Effector memory CD8-positive, alpha-beta T cell (primary cell): ENCODE measurements around the gene TMED6.

ENCODE experiments used
- ATAC-seq: fragments of 150-1000 bp; cut with Tn5 transposase; replicated peaks from 2 replicates; pipeline ENCODE4 v1.10.0; 2021; ENCODE audit warnings: mild to moderate bottlenecking, moderate library complexity
- DNase-seq, 3 experiments: peaks; one replicate each; pipeline ENCODE4 v3.0.0; 2021
- H3K27ac Mint-ChIP-seq, 2 donors: one replicate each; pipeline ENCODE4 v1.8.0; 2022; ENCODE audit warnings: mild to moderate bottlenecking in 2 of 2, mixed read lengths in 2 of 2, moderate library complexity in 2 of 2
- H3K27me3 Mint-ChIP-seq, 2 donors: one replicate each; pipeline ENCODE4 v1.8.0; 2022; ENCODE audit warnings: mixed read lengths in 2 of 2
- H3K36me3 Mint-ChIP-seq: one replicate; pipeline ENCODE4 v1.8.0; 2022; ENCODE audit warnings: mild to moderate bottlenecking, moderate library complexity, mixed read lengths; ENCODE audit not compliant: insufficient read depth
- H3K4me1 Mint-ChIP-seq, 2 donors: one replicate each; pipeline ENCODE4 v1.8.0; 2022; ENCODE audit warnings: low read depth in 2 of 2, mixed read lengths in 2 of 2
- H3K4me3 Mint-ChIP-seq, 2 donors: one replicate each; pipeline ENCODE4 v1.8.0; 2022; ENCODE audit warnings: mild to moderate bottlenecking in 2 of 2, mixed read lengths in 2 of 2, moderate library complexity in 2 of 2
- H3K9me3 Mint-ChIP-seq, 2 donors: one replicate each; pipeline ENCODE4 v1.8.0; 2022; ENCODE audit warnings: mixed read lengths in 2 of 2
- total RNA-seq, 9 experiments: gene quantifications; one replicate each; lab custom pipeline; 2026; lab: John Stamatoyannopoulos, UW

Gene TMED6
- 0 to 1.8 (median 0.24) reads per million in 9 experiments for total RNA-seq

DNA sequence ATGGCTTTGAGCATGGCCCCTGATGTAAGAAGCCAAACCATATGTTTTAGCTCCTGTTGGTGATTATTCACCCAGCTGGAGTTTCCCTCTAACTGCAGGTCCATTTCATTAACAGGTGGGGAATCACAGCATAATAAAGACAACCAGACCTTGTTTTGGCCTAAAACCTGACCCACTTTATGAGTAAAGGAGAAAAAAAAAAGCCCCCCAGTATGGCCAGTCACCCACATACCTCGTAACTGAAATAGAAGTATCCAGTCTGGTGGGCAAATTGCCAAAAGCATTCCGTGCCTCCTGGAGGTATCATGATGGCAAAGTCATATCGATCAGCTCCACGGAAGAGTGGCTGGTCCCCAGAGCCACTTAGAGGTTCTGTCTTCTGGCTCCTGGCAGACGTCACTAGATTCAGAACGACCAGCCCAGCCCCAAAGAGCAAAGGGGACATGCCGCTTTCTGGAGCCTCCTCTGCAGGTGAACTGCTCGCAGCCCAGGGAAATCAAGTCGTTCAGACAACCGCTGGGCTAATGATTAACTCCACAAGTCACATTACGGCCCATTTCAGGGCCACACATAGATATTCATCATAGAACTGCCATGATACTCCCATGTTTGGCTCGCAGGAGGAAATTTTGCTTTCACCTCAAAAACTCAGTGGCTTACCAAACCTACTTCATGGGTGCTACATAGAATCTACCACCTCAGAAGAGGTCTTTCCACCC lies at the start of gene TMED6:
TSS of gene TMED6 (minus strand) at position 478 of the 719 bp plus-strand sequence. CDS start at position 445, 33 bp downstream.
- no peak for DNase-seq
- Mint-ChIP-seq H3K4me1 (peaks cover 3 to 11% of the 10 kb centered on the region in 2 donors), H3K4me3 (no peak within 1 kb of the TSS), H3K36me3 (peaks cover 20% of the 10 kb centered on the region), H3K27me3 (no peaks in the 10 kb centered on the region), H3K27ac (peak within 1 kb of the TSS in 1 of 2 donors; percentile 73), H3K9me3 (no peaks in the 10 kb centered on the region)
- no peak for ATAC-seq

DNA sequence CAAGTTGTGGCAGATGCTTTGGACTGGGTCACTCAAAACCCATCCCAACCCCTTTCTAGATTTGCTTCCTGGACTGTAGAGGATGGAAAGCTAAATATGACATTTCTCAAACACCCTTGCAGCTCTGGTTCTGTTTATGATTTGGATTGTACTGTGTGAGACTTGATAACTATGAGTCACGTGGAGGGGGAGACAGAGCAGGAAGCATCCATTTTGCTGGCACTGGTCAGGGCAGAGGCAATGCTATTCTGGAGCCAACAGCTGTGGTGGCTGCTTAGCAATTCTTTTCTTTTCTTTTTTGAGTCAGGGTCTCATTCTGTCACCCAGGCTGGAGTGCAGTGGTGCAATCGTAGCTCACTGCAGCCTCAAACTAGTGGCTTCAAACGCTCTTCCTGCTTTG lies 47.8 kb upstream of the TMED6 start:
- Mint-ChIP-seq H3K27me3 (no peaks in the 10 kb centered on the region), H3K27ac (no peak overlapping the region), H3K9me3 (no peaks in the 10 kb centered on the region), H3K4me1 (peaks cover 0 to 2% of the 10 kb centered on the region in 2 donors), H3K4me3 (no peak overlapping the region), H3K36me3 (peaks cover 4% of the 10 kb centered on the region)
- ATAC-seq (no peak), DNase-seq (no peak)

DNA sequence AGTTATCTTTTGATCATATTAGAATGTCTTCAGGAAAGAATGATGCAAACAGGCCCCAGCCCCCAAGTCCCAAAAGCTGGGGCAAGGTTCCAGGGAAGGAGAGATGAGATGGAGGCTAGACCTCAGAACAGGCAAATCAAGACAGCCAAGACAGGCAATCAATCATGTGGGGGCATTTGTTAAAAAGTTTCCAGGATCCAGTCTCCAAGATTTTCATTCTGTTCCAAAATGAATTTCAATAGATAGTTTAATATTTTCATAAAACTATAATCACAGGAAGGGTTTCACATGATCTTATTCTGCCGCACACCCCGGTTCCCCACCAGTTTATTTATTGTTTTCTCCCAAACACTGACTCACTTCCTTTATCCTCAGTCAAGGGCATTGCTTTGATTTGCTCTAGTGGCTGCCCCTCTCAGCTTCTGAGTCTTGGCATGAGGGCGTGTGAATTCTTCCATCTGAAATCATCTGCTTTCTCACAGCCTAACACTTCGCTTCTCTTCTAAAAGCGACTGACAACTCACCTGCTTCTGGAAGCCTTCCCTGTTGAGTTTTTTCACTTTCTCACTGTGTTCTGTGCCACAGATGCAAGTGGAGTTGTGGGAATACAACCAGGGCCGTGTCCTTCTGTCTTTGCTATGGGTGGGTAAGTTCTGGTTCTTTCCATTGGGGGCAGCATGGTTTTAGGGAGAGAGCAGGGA lies 46.4 kb upstream of the TMED6 start:
- H3K4me3 Mint-ChIP-seq: no peak overlapping the region
- no peak overlapping the region for H3K27ac Mint-ChIP-seq
- no peaks in the 10 kb centered on the region for H3K27me3 Mint-ChIP-seq
- H3K4me1 Mint-ChIP-seq: peaks cover 0 to 2% of the 10 kb centered on the region in 2 donors
- ATAC-seq (no peak), DNase-seq (no peak)
- no peaks in the 10 kb centered on the region for H3K9me3 Mint-ChIP-seq
- H3K36me3 Mint-ChIP-seq: peaks cover 4% of the 10 kb centered on the region

DNA sequence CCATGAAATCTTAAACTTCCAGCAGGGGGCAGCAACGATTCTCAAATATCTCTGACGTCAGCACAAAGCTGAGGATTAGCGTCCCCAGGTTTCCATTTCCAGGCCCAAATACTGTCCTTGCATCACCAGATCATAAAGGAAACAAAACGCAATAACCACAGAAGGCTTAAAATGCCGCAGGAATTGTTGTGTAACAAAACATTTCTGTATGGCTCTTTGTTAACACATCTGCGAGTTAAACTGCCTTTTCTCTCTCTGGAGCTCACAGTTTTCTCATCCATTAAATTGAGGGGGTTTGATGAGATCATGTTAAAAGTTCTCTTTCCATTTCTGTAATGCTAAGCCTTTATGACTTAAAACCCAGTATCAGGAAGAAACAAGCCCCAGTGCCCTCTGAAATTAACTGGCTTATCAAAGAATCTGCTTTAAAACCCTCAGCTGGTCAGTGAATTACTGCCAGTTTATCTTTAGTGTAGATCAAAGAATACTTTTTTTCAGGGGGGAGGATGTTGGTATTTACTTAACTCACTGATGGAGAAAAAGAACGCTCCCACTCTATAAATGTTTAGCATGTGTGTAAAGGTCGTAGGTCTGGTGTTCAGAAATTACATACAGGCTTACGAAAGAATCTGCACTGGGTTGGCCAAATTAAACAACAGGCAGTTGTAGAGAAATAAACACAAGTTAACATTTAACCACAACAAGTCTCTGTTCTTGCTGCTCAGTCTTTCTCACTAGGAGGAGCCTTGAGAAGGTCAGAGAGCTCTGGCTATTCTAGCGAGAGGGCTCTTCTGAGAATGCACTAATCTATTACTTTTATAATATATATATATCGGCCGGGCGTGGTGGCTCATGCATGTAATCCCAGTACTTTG lies 44.8 kb upstream of the TMED6 start:
- peak; percentile 69 to 76 (median 70) for DNase-seq
- Mint-ChIP-seq H3K36me3 (peaks cover 4% of the 10 kb centered on the region), H3K4me1 (peaks cover 0 to 2% of the 10 kb centered on the region in 2 donors), H3K9me3 (no peaks in the 10 kb centered on the region), H3K27ac (peak overlapping the region in 1 of 2 donors; percentile 48), H3K4me3 (peak overlapping the region in 1 of 2 donors; percentile 0), H3K27me3 (no peaks in the 10 kb centered on the region)
- peak; percentile 75 for ATAC-seq

DNA sequence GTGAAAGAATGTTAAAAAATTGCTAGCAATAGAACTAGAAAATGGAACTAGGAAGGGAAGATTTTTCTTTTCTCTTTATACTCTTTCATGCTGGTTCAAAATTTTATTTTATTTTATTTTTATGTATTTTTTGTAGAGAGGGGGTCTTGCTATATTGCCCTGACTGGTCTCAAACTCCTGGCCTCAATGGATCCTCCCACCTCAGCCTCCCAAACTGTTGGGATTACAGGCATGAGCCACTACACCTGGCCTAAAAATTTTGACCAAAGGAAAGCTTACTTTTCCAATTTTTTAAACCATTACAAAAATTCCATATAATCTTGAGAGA lies 44.2 kb upstream of the TMED6 start:
- ATAC-seq: no peak
- DNase-seq: no peak
- peaks cover 0 to 2% of the 10 kb centered on the region in 2 donors for H3K4me1 Mint-ChIP-seq
- H3K9me3 Mint-ChIP-seq: no peaks in the 10 kb centered on the region
- peak overlapping the region in 1 of 2 donors; percentile 48 for H3K27ac Mint-ChIP-seq
- H3K27me3 Mint-ChIP-seq: no peaks in the 10 kb centered on the region
- H3K36me3 Mint-ChIP-seq: peaks cover 4% of the 10 kb centered on the region
- peak overlapping the region in 1 of 2 donors; percentile 0 for H3K4me3 Mint-ChIP-seq

DNA sequence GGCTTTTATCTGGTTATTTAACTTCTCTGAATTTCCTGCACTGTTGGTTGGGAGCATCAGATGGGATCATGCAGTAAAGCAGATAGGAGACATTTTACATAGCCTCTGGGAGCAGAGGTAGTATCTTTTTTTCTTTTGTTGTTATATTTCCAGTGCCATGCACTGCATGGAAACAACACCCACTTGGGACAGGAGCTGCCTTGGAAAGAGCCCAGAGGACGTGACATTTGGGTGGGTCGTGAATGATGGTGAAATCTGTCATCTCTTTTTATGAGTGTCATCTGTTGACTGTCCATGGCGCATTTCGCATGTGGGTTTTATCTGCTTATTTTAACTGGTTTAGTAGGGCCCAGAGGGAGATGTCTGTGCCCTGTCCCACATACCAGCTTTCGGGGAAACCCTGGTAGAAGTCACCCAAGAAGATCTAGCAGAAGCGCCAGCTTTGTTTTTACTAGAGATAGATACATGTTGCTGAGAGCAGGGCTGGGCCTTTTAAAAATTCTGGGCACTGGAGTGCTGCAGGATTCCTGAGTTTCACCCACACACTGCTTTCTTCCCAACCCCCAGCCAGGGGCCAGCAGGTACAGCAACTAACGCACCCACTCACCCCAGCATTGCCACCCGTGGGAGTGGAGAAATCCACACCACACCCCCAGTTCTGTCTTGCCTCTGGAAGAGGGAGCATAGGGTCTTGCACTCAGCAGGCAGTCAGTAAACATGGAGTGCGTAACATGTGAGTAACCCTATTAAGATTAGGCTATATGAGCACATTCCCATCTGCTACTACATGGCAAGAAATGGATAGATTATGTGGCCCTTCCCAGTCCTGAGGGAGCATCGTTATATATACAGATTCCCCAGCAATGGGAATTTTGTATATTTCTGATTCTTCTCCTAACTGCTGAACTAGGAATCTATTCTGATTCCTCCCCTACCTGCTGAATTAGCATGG lies 42.6 kb upstream of the TMED6 start:
- H3K4me3 Mint-ChIP-seq: no peak overlapping the region
- no peaks in the 10 kb centered on the region for H3K27me3 Mint-ChIP-seq
- H3K27ac Mint-ChIP-seq: no peak overlapping the region
- no peaks in the 10 kb centered on the region for H3K9me3 Mint-ChIP-seq
- peaks cover 4% of the 10 kb centered on the region for H3K36me3 Mint-ChIP-seq
- ATAC-seq: no peak
- peaks cover 0 to 2% of the 10 kb centered on the region in 2 donors for H3K4me1 Mint-ChIP-seq
- DNase-seq: no peak

DNA sequence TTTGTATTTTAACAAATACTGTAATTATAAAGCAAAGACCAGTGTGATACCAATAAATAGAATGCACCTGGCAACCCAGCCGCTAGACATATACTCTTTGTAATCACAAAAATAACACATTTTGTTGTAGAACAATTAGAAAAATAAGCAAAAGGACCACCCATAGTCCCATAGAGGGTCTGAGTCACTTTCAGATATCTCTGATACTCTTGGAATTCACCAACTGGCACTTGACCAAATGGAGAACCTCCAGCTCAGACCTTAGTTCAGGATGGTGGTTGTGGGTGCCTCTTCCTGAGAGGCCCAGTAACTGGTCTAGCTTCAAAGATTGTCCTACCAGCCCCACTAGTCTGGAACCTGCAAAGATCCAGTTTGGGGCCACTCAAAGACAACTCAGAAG lies 35.0 kb upstream of the TMED6 start:
- Mint-ChIP-seq H3K27ac (no peak overlapping the region), H3K4me1 (peaks cover 16 to 31% of the 10 kb centered on the region in 2 donors), H3K27me3 (no peaks in the 10 kb centered on the region), H3K36me3 (peaks cover 29% of the 10 kb centered on the region), H3K4me3 (peak overlapping the region; percentile 87 to 94), H3K9me3 (no peaks in the 10 kb centered on the region)
- no peak for ATAC-seq
- DNase-seq: no peak

DNA sequence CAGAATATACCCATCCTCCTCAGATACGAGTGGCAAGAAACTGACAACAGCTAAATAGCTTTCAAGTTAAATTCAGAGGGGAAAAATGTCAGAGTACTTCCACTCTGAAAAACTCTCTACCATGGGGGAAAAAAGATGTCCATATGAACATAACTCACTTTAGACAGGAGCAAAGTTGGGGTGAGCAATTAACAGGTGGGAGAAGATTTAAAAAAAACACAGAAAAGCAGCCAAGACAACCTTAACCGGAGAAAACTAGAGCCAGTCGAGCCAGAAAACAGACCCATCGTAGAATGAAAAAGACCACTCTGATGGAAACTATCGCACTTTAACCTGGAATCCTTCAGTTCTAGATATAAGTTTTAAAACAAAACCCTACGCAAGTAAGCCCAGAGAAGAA lies 33.4 kb upstream of the TMED6 start:
- Mint-ChIP-seq H3K9me3 (no peaks in the 10 kb centered on the region), H3K4me3 (peak overlapping the region; percentile 87 to 94), H3K36me3 (peaks cover 43% of the 10 kb centered on the region), H3K27me3 (no peaks in the 10 kb centered on the region), H3K4me1 (peaks cover 16 to 31% of the 10 kb centered on the region in 2 donors), H3K27ac (peak overlapping the region; percentile 95 to 96)
- no peak for ATAC-seq
- DNase-seq: no peak

DNA sequence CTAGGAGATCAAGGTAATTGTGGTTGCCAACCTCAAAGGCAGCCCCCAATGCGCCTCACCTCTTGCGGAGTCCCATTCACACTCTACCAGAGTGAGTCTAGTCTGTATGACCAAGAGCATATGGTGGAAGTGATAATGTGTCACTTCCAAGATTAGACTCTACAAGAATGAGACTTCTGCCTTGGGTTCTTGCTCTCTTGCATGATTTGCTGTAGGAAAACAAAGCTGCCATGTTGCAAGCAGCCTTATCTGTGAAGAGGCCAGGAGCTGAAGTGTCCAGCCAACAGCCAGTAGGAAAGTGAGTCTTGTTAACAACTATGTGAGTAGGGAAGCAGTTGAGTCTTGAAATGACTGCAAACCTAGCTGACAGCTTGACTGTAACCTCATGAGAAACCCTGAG lies 30.8 kb upstream of the TMED6 start:
- Mint-ChIP-seq H3K27ac (no peak overlapping the region), H3K36me3 (peaks cover 63% of the 10 kb centered on the region)
- no peak for ATAC-seq

DNA sequence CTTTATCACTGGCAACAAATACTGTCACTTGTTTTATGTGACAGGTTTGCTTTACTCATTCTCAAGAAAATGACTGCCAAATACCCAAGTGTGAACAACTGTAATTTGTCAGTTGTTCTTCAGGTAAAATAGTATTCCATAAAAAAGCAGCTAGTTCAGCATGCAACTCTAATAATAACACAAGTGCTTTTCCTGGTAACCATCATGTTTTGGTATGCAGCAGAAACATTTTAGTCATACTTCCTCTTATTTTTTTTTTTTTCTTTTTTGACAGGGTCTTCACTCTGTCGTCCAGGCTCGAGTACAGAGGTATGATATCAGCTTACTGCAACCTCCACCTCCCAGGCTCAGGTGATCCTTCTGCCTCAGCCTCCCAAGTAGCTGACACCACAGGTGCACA lies 29.6 kb upstream of the TMED6 start:
- H3K36me3 Mint-ChIP-seq: peaks cover 67% of the 10 kb centered on the region
- peaks cover 16 to 43% of the 10 kb centered on the region in 2 donors for H3K4me1 Mint-ChIP-seq
- no peak overlapping the region for H3K27ac Mint-ChIP-seq
- DNase-seq (no peak), ATAC-seq (no peak)
- H3K9me3 Mint-ChIP-seq: no peaks in the 10 kb centered on the region
- no peaks in the 10 kb centered on the region for H3K27me3 Mint-ChIP-seq
- no peak overlapping the region for H3K4me3 Mint-ChIP-seq

More for the DNA sequence above, 30.8 kb upstream of the TMED6 start:
- Mint-ChIP-seq H3K27me3 (no peaks in the 10 kb centered on the region), H3K9me3 (no peaks in the 10 kb centered on the region), H3K4me1 (peaks cover 16 to 42% of the 10 kb centered on the region in 2 donors), H3K4me3 (no peak overlapping the region)
- DNase-seq: no peak

DNA sequence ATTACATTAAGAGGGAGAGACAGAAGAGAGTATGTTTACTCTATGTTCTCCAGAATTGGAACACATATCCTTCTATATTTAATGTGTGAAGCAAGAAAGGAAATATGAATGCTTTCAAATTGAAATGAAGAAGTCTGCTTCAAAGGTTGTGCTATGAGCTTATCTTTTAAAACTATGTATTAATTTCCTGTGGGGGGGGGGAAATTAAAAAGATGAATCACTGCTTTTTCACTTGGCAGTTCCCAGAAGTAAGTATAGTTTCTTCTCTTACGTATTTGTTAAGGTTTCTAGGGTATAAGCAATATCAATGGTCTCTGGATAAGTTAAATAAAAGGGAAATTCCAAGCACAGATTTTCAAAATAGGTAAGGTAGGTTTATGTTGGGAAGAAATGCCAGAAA lies 27.2 kb upstream of the TMED6 start:
- H3K27ac Mint-ChIP-seq: peak overlapping the region in 1 of 2 donors; percentile 14
- H3K36me3 Mint-ChIP-seq: peaks cover 55% of the 10 kb centered on the region
- peaks cover 3 to 27% of the 10 kb centered on the region in 2 donors for H3K4me1 Mint-ChIP-seq
- H3K9me3 Mint-ChIP-seq: no peaks in the 10 kb centered on the region
- DNase-seq (no peak), ATAC-seq (no peak)
- no peak overlapping the region for H3K4me3 Mint-ChIP-seq
- H3K27me3 Mint-ChIP-seq: no peaks in the 10 kb centered on the region

DNA sequence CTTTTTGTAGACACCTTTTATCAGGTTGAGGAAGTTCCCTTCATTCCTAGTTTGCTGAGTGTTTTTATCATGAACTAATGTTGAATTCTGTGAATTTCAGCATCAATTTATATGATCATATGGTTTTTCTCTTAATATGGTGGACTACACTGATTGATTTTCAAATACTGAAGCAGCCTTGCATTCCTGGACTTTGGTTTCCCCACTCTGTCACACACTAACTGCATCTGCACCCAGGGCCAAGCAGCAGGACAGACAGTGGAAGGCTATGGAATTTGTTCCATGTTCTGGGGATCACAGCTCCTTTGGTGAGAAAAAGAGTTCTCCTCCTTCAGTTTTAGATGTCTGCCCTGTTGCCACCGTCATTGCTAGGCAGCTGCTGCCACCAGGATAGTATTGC lies 26.4 kb upstream of the TMED6 start:
- no peak for DNase-seq
- H3K4me3 Mint-ChIP-seq: no peak overlapping the region
- peak overlapping the region in 1 of 2 donors; percentile 20 for H3K27ac Mint-ChIP-seq
- H3K36me3 Mint-ChIP-seq: peaks cover 59% of the 10 kb centered on the region
- H3K27me3 Mint-ChIP-seq: no peaks in the 10 kb centered on the region
- H3K9me3 Mint-ChIP-seq: no peaks in the 10 kb centered on the region
- ATAC-seq: no peak
- peaks cover 3 to 30% of the 10 kb centered on the region in 2 donors for H3K4me1 Mint-ChIP-seq
